AG04450 (cell line): Measurements from ENCODE around the gene PKNOX2. TPM values are rescaled to one million over a fixed set of nuclear protein-coding genes. Genes with fewer than 3 reads are reported as not detected.

Experiments used
- CTCF ChIA-PET: fragments of 300-600, 350-600 bp; formaldehyde crosslinking; extraction: SDS; loops from one replicate; lab custom pipeline; 2022; ENCODE audit warnings: antibody characterized with exemption, inconsistent platforms; lab: Charles Lee
- POLR2A ChIA-PET: fragments of 350-600 bp; formaldehyde crosslinking; extraction: SDS; loops from one replicate; lab custom pipeline; 2021; ENCODE audit warnings: antibody characterized with exemption, inconsistent platforms; lab: Yijun Ruan, JAX
- DNase-seq: peaks from one replicate; pipeline ENCODE4 v3.0.0-alpha.2; 2011; ENCODE audit warnings: low read depth, low spot score
- H3K27ac ChIP-seq: one replicate; pipeline ENCODE4 v1.5.1; 2012; ENCODE audit warnings: low read depth, low read length, control low read depth
- H3K27me3 ChIP-seq: one replicate; pipeline ENCODE4 v1.6.0; 2012; ENCODE audit warnings: low read length; ENCODE audit not compliant: control insufficient read depth, insufficient read depth
- H3K4me3 ChIP-seq: 2 replicates; pipeline ENCODE4 v1.5.1; 2011; ENCODE audit warnings: mild to moderate bottlenecking, low read depth, low read length, control low read depth
- H3K9me3 ChIP-seq: 2 replicates; pipeline ENCODE4 v1.5.1; 2012; ENCODE audit warnings: low read length; ENCODE audit not compliant: control insufficient read depth, insufficient read depth
- polyA plus RNA-seq: library from polyadenylated mRNA; depleted of rRNA; stranded (reverse); fragments of >200 nt; gene quantifications from 2 replicates; pipeline ENCODE4 v1.2.3, GENCODE V29; 2011
- TF ChIP-seq, protein P1 (sequence below): IDR thresholded peaks from 2 replicates; pipeline ENCODE4 v1.5.1; 2011; ENCODE audit warnings: low read depth, low read length, control low read depth, inconsistent platforms

The PKNOX2 gene
- polyA plus RNA-seq, 1 experiment = 3.0 TPM

DNA sequence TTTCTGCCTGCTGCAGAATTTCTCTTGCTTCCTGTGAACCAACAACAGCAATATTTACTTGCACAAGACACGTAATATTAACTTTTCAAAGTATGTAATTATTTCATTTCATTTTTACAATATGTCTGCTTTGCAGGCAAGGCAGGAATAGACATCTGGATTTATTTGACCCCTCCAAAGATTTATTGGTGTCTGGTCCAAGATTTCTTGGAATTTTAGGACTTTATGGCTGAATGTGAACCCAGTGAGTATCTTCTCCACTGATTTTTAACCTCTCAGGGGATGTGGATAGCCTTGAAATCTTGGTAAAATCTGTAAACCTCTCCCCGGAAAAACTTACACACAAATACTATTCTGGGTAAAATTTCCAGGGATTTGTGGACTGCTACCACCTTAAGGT is 61.5 kb downstream of the PKNOX2 start:
- POLR2A ChIA-PET = no interaction called here
- TF ChIP-seq, protein P1, sequence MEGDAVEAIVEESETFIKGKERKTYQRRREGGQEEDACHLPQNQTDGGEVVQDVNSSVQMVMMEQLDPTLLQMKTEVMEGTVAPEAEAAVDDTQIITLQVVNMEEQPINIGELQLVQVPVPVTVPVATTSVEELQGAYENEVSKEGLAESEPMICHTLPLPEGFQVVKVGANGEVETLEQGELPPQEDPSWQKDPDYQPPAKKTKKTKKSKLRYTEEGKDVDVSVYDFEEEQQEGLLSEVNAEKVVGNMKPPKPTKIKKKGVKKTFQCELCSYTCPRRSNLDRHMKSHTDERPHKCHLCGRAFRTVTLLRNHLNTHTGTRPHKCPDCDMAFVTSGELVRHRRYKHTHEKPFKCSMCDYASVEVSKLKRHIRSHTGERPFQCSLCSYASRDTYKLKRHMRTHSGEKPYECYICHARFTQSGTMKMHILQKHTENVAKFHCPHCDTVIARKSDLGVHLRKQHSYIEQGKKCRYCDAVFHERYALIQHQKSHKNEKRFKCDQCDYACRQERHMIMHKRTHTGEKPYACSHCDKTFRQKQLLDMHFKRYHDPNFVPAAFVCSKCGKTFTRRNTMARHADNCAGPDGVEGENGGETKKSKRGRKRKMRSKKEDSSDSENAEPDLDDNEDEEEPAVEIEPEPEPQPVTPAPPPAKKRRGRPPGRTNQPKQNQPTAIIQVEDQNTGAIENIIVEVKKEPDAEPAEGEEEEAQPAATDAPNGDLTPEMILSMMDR = no peak
- CTCF ChIA-PET = interaction anchor here (2.1 kb wide), 1 partner anchor 135 kb away, joined by 8 read pairs; no protein-coding TSS in a partner anchor
- Histone ChIP-seq H3K27ac (no peak overlapping the region), H3K9me3 (no peaks in the 10 kb centered on the region), H3K27me3 (peaks cover 17% of the 10 kb centered on the region), H3K4me3 (no peak overlapping the region)
- no peak for DNase-seq

DNA sequence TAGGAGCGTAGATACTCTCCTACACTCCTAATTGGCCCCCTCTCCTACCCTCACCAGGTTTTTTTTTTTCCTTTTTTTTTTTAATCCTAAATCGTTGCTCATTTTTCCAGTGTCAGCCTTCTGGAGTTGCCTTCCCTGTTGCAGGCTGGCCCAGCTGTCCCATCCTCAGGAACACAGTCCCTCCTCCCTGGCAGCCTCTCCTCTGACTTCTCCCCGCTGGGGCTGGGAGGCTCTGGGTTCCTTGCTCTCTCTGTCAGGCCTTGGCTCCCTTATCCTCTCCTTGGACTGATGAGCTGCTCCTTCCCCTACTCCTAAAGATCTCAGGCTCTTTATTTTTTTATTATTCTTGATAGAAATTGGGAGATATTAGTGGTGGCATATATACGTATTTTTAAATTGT is 62.2 kb downstream of the PKNOX2 start:
- no peak for DNase-seq
- TF ChIP-seq, protein P1 = no peak
- Histone ChIP-seq H3K27ac (no peak overlapping the region), H3K27me3 (peaks cover 15% of the 10 kb centered on the region), H3K9me3 (no peaks in the 10 kb centered on the region), H3K4me3 (no peak overlapping the region)
- POLR2A ChIA-PET = no interaction called here
- CTCF ChIA-PET = interaction anchor here (1.0 kb wide), 1 partner anchor 136 kb away, joined by 3 read pairs; no protein-coding TSS in a partner anchor

DNA sequence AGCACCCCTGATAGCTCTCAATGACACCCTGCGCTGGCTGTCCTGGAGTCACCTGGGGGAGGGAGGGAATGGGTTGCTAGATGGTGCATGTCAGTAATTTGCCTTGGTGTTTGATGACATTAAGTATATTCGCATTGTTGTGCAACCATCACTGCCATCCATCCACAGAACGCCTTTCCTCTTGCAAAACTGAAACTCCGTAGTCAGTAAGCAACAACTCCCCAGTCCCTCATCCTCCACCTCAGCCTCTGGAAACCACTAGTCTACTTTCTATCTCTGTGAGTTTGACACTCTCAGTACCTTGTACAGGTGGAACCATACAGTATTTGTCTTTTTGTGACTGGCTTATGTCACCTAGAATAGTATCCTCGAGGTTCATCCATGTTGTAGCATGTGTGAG is 62.6 kb downstream of the PKNOX2 start:
- ChIA-PET POLR2A (no interaction called here), CTCF (interaction anchor here (1.0 kb wide), 1 partner anchor 136 kb away, joined by 3 read pairs; no protein-coding TSS in a partner anchor)
- DNase-seq = no peak
- Histone ChIP-seq H3K4me3 (no peak overlapping the region), H3K27me3 (peaks cover 14% of the 10 kb centered on the region), H3K9me3 (no peaks in the 10 kb centered on the region), H3K27ac (no peak overlapping the region)
- TF ChIP-seq, protein P1 = no peak

DNA sequence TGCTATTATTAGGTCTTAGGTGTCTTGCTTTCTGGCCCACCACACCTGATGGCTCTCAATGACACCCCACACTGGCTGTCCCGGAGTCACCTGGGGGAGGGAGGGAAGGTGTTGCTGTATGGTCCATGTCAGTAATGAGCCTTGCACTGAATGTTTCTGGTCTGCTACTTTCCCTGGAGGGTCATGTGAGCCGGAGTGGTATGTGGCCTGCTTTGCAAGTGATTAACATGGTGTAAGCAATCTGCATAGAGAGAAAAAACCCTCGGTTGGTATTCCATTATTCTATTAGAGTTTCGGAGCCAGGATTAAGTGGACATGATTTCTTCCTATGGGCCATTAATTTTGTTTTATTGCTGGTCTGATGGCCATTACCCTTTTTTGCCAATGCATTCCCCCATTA is 63.9 kb downstream of the PKNOX2 start:
- Histone ChIP-seq H3K4me3 (no peak overlapping the region), H3K27me3 (peaks cover 14% of the 10 kb centered on the region), H3K9me3 (no peaks in the 10 kb centered on the region), H3K27ac (no peak overlapping the region)
- DNase-seq = no peak
- POLR2A ChIA-PET = no interaction called here
- TF ChIP-seq, protein P1 = no peak
- CTCF ChIA-PET = no interaction called here

DNA sequence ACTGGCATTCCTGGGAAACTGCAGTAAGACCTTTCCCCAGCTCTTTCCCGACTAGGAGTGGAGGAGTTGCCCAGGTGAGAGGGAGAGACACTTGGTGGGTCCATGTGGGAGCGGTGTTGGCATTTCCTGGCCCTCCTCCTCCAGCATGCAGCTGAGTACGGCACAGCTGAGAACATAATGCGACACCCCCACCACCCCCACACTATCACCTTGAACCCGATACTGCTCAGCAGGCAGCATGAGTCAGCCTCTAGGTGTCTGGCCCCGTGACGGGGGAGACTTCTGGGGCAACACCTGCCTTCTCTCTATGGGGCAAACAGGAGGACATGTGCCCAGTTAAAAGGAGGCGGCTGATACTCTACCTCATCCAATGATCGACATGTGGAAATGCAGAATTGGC is 64.4 kb downstream of the PKNOX2 start:
- TF ChIP-seq, protein P1 = no peak
- H3K4me3 ChIP-seq = no peak overlapping the region
- H3K9me3 ChIP-seq = no peaks in the 10 kb centered on the region
- DNase-seq = no peak
- H3K27ac ChIP-seq = no peak overlapping the region
- ChIA-PET CTCF (no interaction called here), POLR2A (no interaction called here)
- H3K27me3 ChIP-seq = peaks cover 15% of the 10 kb centered on the region
